T follicular helper cell (primary cell): ENCODE results near the gene NXN.
"Not testable (repeated sequence)": the region's sequence is repeated elsewhere in the genome, so short reads cannot be mapped to it uniquely, and the experiment has no call there.

Experiments used
- DNase-seq: peaks from one replicate; pipeline ENCODE4 v3.0.0-alpha.2; 2020; ENCODE audit warnings: low read depth

NXN gene

GRCh38 chr17:917941-918740, 61.4 kb downstream of the NXN start:
- no peak for DNase-seq

- no peak for DNase-seq
Measured at GRCh38 chr17:917391-917811, 62.2 kb downstream of the NXN start.

- no peak for DNase-seq
Measured at GRCh38 chr17:916315-916714, 63.3 kb downstream of the NXN start.

GRCh38 chr17:915538-916201, 63.9 kb downstream of the NXN start:
- DNase-seq = no peak

- DNase-seq = no peak
Measured at GRCh38 chr17:914561-914960, 65.0 kb downstream of the NXN start.

- no peak for DNase-seq
Measured at GRCh38 chr17:913207-913606, 66.4 kb downstream of the NXN start.

GRCh38 chr17:909642-910323, 69.8 kb downstream of the NXN start:
- no peak for DNase-seq

GRCh38 chr17:907725-908124, 71.9 kb downstream of the NXN start:
- no peak for DNase-seq

GRCh38 chr17:905708-906107, 73.9 kb downstream of the NXN start:
- not testable (repeated sequence) for DNase-seq

- no peak for DNase-seq
Measured at GRCh38 chr17:903691-904481, 75.7 kb downstream of the NXN start.

GRCh38 chr17:902463-902862, 77.1 kb downstream of the NXN start:
- DNase-seq = no peak

GRCh38 chr17:901964-902363, 77.6 kb downstream of the NXN start:
- no peak for DNase-seq

GRCh38 chr17:901191-901950, 78.2 kb downstream of the NXN start:
- DNase-seq = no peak

GRCh38 chr17:900336-900934, 79.1 kb downstream of the NXN start:
- no peak for DNase-seq

- no peak for DNase-seq
Measured at GRCh38 chr17:897970-898619, 81.5 kb downstream of the NXN start.

GRCh38 chr17:896953-897661, 82.5 kb downstream of the NXN start:
- no peak for DNase-seq

- no peak for DNase-seq
Measured at GRCh38 chr17:896454-896853, 83.1 kb downstream of the NXN start.

- DNase-seq = no peak
Measured at GRCh38 chr17:892958-893357, 86.6 kb downstream of the NXN start.

- no peak for DNase-seq
Measured at GRCh38 chr17:888998-889441, 90.6 kb downstream of the NXN start.
